Endothelial cell of umbilical vein (primary cell): ENCODE data around the gene COX10.

Experiments
- CTCF ChIP-seq, 2 donors: IDR thresholded peaks; 1 replicate in 1 of 2; 2 replicates in 1 of 2; pipeline ENCODE4 v1.5.1; 2011; ENCODE audit warnings: low read length in 2 of 2, mild to moderate bottlenecking in 2 of 2, moderate library complexity in 2 of 2, control low read depth in 1 of 2, inconsistent platforms in 1 of 2, low read depth in 1 of 2; ENCODE audit not compliant: insufficient read depth in 1 of 2; ENCODE audit errors: extremely low read depth in 1 of 2
- FOS ChIP-seq: IDR thresholded peaks from 2 replicates; pipeline ENCODE4 v1.6.1; 2011; ENCODE audit warnings: mild to moderate bottlenecking, low read length, moderate library complexity, borderline replicate concordance; ENCODE audit not compliant: insufficient read depth

DNA sequence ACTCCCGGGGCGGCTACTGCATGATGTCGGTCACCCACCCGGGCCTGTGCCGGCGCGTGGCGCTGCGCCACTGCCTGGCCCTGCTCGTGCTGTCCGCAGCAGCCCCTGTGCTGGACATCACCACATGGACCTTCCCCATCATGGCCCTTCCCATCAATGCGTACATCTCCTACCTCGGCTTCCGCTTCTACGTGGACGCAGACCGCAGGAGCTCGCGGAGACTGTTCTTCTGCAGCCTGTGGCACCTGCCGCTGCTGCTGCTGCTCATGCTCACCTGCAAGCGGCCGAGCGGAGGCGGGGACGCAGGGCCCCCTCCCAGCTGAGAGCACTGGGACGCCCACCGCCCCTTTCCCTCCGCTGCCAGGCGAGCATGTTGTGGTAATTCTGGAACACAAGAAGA is 137.6 kb downstream of the COX10 start:
- TF ChIP-seq CTCF (IDR thresholded peaks at IDR 0.05; ENCODE audit: extremely low read depth in 1 of 2, insufficient read depth in 1 of 2, low read depth in 1 of 2, low read length in 2 of 2) (no peak), FOS (no peak)
